Right cardiac atrium (tissue), 5 donors: ENCODE measurements around the gene BCAS3. TPM values are rescaled to one million over a fixed set of nuclear protein-coding genes. Genes with fewer than 3 reads are reported as not detected.
A peak's percentile ranks its signal among the peaks of the same experiment; 100 is the strongest.

Experiments used
- ATAC-seq, 2 donors: fragments of 200-7000 bp; cut with Tn5 transposase; one replicate each; pipeline versions ENCODE4 v1.8.0 to v1.9.1; 2020; ENCODE audit warnings: moderate library complexity in 2 of 2, mild to moderate bottlenecking in 1 of 2
- DNase-seq, 3 donors: peaks; one replicate each; pipeline ENCODE4 v3.0.0-alpha.2; 2020
- H3K27ac ChIP-seq: one replicate; pipeline ENCODE4 v1.5.1; 2013; ENCODE audit warnings: mild to moderate bottlenecking, low read length, control low read depth, moderate library complexity
- H3K27me3 ChIP-seq: one replicate; pipeline ENCODE4 v1.6.1; 2013; ENCODE audit not compliant: control insufficient read depth, insufficient read depth
- H3K4me1 ChIP-seq: one replicate; pipeline ENCODE4 v1.6.1; 2013; ENCODE audit warnings: low read length; ENCODE audit not compliant: control insufficient read depth, insufficient read depth
- H3K4me3 ChIP-seq: one replicate; pipeline ENCODE4 v1.5.1; 2013; ENCODE audit warnings: low read length, control low read depth
- H3K9me3 ChIP-seq: one replicate; pipeline ENCODE4 v1.6.1; 2013; ENCODE audit warnings: low read length; ENCODE audit not compliant: control insufficient read depth
- WGBS: extraction: QIAGEN DNeasy Blood & Tissue Kit; methylation state at CpG from one replicate; pipeline ENCODE4 v1.1.7; 2013; 5-methylcytosine and 5-hydroxymethylcytosine counted together
- intact Hi-C, 4 donors: fragments of 100-400 bp; cut with DNase I; formaldehyde crosslinking; loops; one replicate each; pipeline versions ENCODE4 v1.11.0 to v1.14.0; 2022 to 2023
- polyA plus RNA-seq: library from polyadenylated mRNA; stranded (reverse); fragments of 200-250 nt; gene quantifications from one replicate; pipeline ENCODE4 v1.2.3, GENCODE V29; 2013
- total RNA-seq, 4 donors: library from RNA; stranded (reverse); fragmentation: NEBNext Ultra II Directional; extraction: Animal tissue kit (Norgen Biotek cat#: 25700); gene quantifications; one replicate each; pipeline ENCODE4 v1.2.1, GENCODE V29; 2021
- donor health status: healthy with polysubstance abuse.
- donor health status: DM: no; HTN: yes; CAD: no.
- donor health status: DM: no; HTN: no; CAD: no.
- donor health status: DM: no; HTN: yes; CAD: no; lungs with severe emphysema.
- donor health status: DM: yes; HTN: yes; CAD: no.

Gene BCAS3
- total and polyA plus RNA-seq, 5 donors: 6.6 to 19.6 (median 19.1) TPM

GRCh38 chr17:61397086-61397842, 719.6 kb downstream of the BCAS3 start:
- ATAC-seq (no peak), DNase-seq (peak in 2 of 3 donors; percentile 74)
- 4% methylated on average over 67 of the region's 67 CpGs for WGBS
- H3K27ac ChIP-seq: peak overlapping the region; percentile 17
- peak overlapping the region; percentile 84 for H3K4me3 ChIP-seq
- H3K27me3 ChIP-seq: no peaks in the 10 kb centered on the region
- intact Hi-C loops: loop anchor here (10.0 kb wide), 4 partner anchors 142 to 672 kb away; no protein-coding TSS in a partner anchor
- no peaks in the 10 kb centered on the region for H3K9me3 ChIP-seq
- H3K4me1 ChIP-seq: no peaks in the 10 kb centered on the region

- Histone ChIP-seq H3K4me1 (no peaks in the 10 kb centered on the region), H3K4me3 (peak overlapping the region; percentile 84), H3K9me3 (no peaks in the 10 kb centered on the region), H3K27me3 (no peaks in the 10 kb centered on the region), H3K27ac (peak overlapping the region; percentile 46)
- WGBS: 3% methylated on average over 34 of the region's 34 CpGs
- ATAC-seq (no peak), DNase-seq (peak in 1 of 3 donors; percentile 19)
- intact Hi-C loops: loop anchor here (10.0 kb wide), 4 partner anchors 144 to 674 kb away; no protein-coding TSS in a partner anchor
Observed at GRCh38 chr17:61398721-61399130, 721.1 kb downstream of the BCAS3 start.

- Histone ChIP-seq H3K4me3 (peak within 1 kb of the TSS; percentile 84), H3K4me1 (no peaks in the 10 kb centered on the region), H3K27me3 (no peaks in the 10 kb centered on the region), H3K9me3 (no peaks in the 10 kb centered on the region), H3K27ac (peak within 1 kb of the TSS; percentile 46)
- DNase-seq (peak; percentile 87 to 96 (median 94)), ATAC-seq (peak; percentile 67 to 76)
- intact Hi-C loops: loop anchor here (10.0 kb wide), 4 partner anchors 145 to 675 kb away; no protein-coding TSS in a partner anchor
- WGBS: 2% methylated on average over 98 of the region's 98 CpGs
Observed at GRCh38 chr17:61399131-61400065, 721.7 kb downstream of the BCAS3 start, which contains the start of gene TBX2. Gene TBX2 (plus strand): TSS chr17:61399843. CDS start chr17:61400177, 334 bp downstream.

- DNase-seq (peak in 2 of 3 donors; percentile 77 to 79), ATAC-seq (no peak)
- Histone ChIP-seq H3K27me3 (no peaks in the 10 kb centered on the region), H3K27ac (no peak overlapping the region), H3K4me1 (no peaks in the 10 kb centered on the region), H3K9me3 (no peaks in the 10 kb centered on the region), H3K4me3 (peak overlapping the region; percentile 84)
- WGBS: under 1% methylated on average over 88 of the region's 90 CpGs
- intact Hi-C loops: no loop called here
Observed at GRCh38 chr17:61400066-61400716, 722.5 kb downstream of the BCAS3 start.

- DNase-seq: peak in 2 of 3 donors; percentile 71 to 72
- ATAC-seq: no peak
- Histone ChIP-seq H3K4me3 (peak overlapping the region; percentile 84), H3K4me1 (no peaks in the 10 kb centered on the region), H3K9me3 (no peaks in the 10 kb centered on the region), H3K27ac (peak overlapping the region; percentile 7), H3K27me3 (no peaks in the 10 kb centered on the region)
- intact Hi-C loops: no loop called here
- WGBS: 8% methylated on average over 45 of the region's 45 CpGs
Observed at GRCh38 chr17:61400717-61401388, 723.2 kb downstream of the BCAS3 start.

GRCh38 chr17:61401389-61402072, 723.9 kb downstream of the BCAS3 start:
- Histone ChIP-seq H3K27me3 (no peaks in the 10 kb centered on the region), H3K4me1 (no peaks in the 10 kb centered on the region), H3K4me3 (peak overlapping the region; percentile 84), H3K27ac (peak overlapping the region; percentile 3), H3K9me3 (no peaks in the 10 kb centered on the region)
- 58% methylated on average over 25 of the region's 25 CpGs for WGBS
- intact Hi-C loops: no loop called here
- DNase-seq: peak in 1 of 3 donors; percentile 61
- no peak for ATAC-seq

GRCh38 chr17:61402073-61402541, 724.5 kb downstream of the BCAS3 start:
- 56% methylated on average over 11 of the region's 11 CpGs for WGBS
- peak overlapping the region; percentile 18 for H3K4me3 ChIP-seq
- intact Hi-C loops: no loop called here
- no peaks in the 10 kb centered on the region for H3K4me1 ChIP-seq
- no peaks in the 10 kb centered on the region for H3K27me3 ChIP-seq
- ATAC-seq (no peak), DNase-seq (peak in 1 of 3 donors; percentile 57)
- no peaks in the 10 kb centered on the region for H3K9me3 ChIP-seq
- peak overlapping the region; percentile 3 for H3K27ac ChIP-seq

- H3K27me3 ChIP-seq: no peaks in the 10 kb centered on the region
- intact Hi-C loops: no loop called here
- ATAC-seq (no peak), DNase-seq (peak in 1 of 3 donors; percentile 67)
- peak overlapping the region; percentile 25 for H3K4me3 ChIP-seq
- H3K9me3 ChIP-seq: no peaks in the 10 kb centered on the region
- WGBS: 40% methylated on average over 55 of the region's 55 CpGs
- peak overlapping the region; percentile 25 for H3K27ac ChIP-seq
- no peaks in the 10 kb centered on the region for H3K4me1 ChIP-seq
Observed at GRCh38 chr17:61402978-61403800, 725.5 kb downstream of the BCAS3 start.
